AG10803 (cell line): ENCODE measurements around the gene PPP1CA.

Experiments used
- DNase-seq: peaks from one replicate; pipeline ENCODE4 v3.0.0; 2010; ENCODE audit warnings: low read depth
- H3K4me3 ChIP-seq: 2 replicates; pipeline ENCODE4 v1.5.1; 2011; ENCODE audit warnings: mild to moderate bottlenecking, low read length, control low read depth
- TF ChIP-seq, protein P1 (sequence below): conservative IDR thresholded peaks from 2 replicates; pipeline ENCODE4 v1.5.1; 2011; ENCODE audit warnings: mild to moderate bottlenecking, low read length, control low read depth, inconsistent platforms

The PPP1CA gene

DNA sequence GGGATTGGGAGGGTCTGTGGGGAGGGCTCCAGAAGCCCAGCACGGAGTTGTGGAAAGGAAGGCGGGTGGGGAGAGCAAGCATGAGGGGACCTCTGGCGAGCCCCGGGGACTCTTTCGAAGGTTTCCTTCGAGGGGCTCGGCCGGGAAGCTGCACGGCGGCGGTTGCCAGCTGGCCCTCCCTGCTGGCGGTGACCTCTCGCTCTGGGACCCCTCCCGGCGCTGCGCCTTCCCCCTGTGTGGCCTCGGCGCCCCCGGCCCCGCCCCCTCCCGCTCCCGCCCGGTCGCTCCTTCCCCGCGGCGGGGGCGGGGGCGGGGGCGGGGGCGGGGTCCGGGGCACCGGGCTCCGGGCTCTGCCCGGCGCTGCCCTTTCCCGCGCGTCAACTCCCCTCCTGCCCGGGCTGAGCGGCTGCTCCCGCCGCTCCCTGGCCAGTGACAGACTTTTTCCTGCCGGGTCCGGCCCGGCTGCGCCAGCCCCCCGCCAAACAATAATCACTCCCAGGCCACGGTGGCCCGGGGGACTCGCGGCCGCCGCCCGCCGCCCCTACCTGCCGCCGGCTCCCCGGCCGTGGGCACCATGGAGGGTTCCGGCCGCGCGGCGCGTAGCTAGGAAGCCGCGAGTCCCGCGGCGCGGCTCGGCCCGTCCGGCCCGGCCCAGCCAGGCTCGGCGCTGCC is 29.2 kb downstream of the PPP1CA start:
- peak overlapping the region; percentile 73 for H3K4me3 ChIP-seq
- TF ChIP-seq, protein P1, sequence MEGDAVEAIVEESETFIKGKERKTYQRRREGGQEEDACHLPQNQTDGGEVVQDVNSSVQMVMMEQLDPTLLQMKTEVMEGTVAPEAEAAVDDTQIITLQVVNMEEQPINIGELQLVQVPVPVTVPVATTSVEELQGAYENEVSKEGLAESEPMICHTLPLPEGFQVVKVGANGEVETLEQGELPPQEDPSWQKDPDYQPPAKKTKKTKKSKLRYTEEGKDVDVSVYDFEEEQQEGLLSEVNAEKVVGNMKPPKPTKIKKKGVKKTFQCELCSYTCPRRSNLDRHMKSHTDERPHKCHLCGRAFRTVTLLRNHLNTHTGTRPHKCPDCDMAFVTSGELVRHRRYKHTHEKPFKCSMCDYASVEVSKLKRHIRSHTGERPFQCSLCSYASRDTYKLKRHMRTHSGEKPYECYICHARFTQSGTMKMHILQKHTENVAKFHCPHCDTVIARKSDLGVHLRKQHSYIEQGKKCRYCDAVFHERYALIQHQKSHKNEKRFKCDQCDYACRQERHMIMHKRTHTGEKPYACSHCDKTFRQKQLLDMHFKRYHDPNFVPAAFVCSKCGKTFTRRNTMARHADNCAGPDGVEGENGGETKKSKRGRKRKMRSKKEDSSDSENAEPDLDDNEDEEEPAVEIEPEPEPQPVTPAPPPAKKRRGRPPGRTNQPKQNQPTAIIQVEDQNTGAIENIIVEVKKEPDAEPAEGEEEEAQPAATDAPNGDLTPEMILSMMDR = no peak
- DNase-seq = no peak

DNA sequence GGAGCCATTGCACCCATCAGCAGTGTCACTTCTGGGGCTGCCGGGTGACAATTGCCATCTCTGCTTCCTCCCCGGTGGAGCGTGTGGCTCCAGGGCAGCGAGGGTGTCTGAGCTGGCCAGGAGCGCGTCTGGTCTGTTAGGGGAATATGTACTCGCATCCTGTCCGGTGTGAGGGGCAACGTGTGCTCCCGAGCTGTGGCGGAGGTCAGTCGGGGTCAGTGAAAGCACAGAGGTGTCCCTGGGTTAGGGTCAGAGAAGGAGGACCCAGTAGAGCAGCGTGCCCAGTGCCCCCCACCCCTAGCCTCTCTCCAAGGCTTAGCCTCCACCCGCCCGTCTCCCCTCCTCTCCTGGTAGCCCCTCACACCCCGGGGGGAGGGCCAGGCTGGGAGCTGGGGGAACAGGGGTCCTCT is 29.7 kb downstream of the PPP1CA start:
- TF ChIP-seq, protein P1 = no peak
- DNase-seq = no peak
- H3K4me3 ChIP-seq = peak overlapping the region; percentile 73

DNA sequence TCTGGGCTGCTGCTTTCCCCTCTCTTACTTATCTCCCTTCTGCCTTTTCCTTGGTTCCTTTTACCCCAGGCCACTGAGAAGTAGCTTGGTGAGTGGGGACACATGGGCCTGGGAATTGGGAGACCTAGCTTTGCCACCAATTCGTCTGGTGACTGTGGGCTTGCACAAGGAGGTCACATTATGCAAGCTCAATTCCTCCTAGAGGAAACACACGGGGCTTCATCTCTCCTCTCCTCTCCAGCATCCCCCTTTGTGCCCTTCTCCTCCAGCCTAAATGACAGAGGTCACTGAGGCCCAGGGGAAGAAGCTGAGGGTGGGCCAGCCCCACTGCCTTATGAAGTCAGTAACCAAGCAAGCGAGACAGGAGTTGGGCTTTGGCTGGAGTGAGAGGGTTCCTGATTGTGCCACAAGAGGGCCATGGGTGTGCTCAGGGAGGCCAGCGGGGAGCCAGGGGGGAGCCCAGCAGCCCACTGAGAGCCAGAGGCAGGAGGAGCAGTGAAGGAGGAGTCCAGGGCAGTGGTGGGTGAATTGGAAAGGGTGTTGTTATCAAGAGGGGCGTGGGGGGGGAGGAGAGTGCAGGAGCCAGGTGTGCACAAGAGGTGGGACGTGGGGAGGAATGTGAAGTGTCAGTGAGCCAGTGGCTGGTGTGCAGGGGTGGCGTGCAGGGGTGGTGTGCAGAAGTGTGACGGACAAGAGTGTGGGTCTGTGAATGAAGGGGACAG is 30.3 kb downstream of the PPP1CA start:
- peak; percentile 59 for DNase-seq
- TF ChIP-seq, protein P1 = peak; percentile 65
- peak overlapping the region; percentile 73 for H3K4me3 ChIP-seq

DNA sequence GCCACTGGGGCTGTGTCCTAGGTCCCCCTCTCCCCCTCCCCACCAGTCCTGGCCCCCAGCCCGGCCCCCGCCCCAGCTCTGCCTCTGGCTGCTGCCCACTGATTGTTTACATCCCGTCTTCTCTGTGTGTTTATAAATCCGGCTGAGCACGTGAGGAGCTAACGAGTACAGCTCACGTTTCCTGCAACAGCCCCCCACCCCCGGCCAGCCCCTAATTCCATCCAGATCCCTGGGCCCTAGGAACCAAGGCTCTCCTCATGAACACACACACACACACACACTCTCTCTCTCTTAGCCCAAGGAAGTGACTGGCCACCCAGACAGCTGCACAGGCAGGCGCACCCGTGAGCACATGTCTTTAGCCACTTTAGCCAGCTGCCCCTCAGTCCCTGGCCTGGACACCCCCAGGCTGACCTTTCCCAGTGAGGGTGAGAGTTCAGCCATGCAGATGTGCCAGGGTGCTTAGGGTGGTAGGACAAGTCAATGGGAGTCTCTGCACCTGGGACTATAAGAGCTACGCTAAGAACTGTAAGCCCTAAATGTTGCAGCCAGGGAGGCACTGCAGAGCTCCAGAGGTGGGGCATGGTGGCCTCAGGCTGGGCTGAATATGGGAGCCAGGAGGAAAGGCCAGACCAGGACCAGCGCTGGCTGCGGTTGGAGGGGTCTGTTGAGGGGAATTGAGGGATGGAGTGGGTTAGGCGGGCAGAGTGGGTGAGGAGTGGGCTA is 31.1 kb downstream of the PPP1CA start:
- DNase-seq = no peak
- peak overlapping the region; percentile 73 for H3K4me3 ChIP-seq
- TF ChIP-seq, protein P1 = no peak

DNA sequence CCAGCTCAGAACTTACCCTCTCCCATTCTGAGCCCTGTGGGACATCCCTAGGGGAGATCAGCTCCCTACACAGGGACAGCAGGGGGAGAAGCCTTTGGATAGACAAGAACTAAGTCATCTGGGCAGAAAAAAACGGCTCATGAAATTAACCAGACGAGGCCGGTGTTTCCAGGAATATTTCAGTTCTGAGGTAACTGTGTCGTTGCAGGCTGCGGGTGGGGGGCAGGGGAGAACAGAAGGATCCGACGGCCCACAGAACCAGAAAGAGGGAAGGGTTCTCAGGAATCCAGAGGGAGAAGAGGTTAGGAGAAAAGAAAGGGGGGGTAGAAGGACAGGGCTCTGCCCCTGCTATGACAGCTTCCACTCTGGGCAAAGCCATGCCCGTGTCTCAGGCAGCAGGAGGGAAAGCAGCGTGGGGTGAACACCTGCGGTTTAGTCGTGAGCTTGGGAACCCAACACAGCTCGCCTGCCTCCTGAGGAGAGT is 31.8 kb downstream of the PPP1CA start:
- no peak for DNase-seq
- peak overlapping the region; percentile 12; the same call in 1 of the 2 replicates for H3K4me3 ChIP-seq
- TF ChIP-seq, protein P1 = no peak

DNA sequence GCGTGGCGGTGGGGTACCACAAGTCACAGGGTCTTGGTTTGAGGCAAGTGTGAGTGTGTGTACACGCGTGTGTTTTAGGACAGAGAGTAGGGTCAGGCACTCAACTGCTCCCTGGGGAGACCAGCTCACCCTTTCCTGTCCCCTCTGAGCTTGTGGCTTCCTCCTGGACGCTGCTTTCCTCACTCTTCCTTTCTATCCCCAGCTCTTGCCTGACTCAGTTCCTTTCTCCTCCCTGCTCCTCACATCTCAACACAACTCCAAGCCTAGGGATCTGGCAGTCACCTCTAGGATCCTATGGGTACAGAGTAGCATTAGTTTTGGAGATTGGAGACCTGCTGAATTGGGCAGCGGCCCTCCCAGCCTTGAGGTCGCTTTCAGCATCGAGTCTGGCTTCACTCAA is 32.4 kb downstream of the PPP1CA start:
- DNase-seq = no peak
- no peak overlapping the region for H3K4me3 ChIP-seq
- TF ChIP-seq, protein P1 = no peak
